Left renal pelvis (tissue), 4 donors: ENCODE measurements around the gene TRAF4. TPM values are rescaled to one million over a fixed set of nuclear protein-coding genes. Genes with fewer than 3 reads are reported as not detected.

Experiments used
- DNase-seq, 4 donors: peaks; one replicate each; pipeline ENCODE4 v3.0.0-alpha.2; 2013; ENCODE audit warnings: low read depth in 4 of 4, low spot score in 3 of 4
- polyA plus RNA-seq, 4 donors: library from polyadenylated mRNA; unstranded; fragments of 120-200 nt; gene quantifications; one replicate each; pipeline ENCODE4 v1.2.1, GENCODE V29; 2013; ENCODE audit not compliant: insufficient read length in 4 of 4

TRAF4 gene
- polyA plus RNA-seq, 4 donors = 72.1 to 163 (median 109) TPM

- no peak for DNase-seq
Measured at GRCh38 chr17:28747051-28747691, 3.4 kb downstream of the TRAF4 start.

GRCh38 chr17:28747801-28748750 is 4.3 kb downstream of the TRAF4 start:
- DNase-seq = no peak

DNA sequence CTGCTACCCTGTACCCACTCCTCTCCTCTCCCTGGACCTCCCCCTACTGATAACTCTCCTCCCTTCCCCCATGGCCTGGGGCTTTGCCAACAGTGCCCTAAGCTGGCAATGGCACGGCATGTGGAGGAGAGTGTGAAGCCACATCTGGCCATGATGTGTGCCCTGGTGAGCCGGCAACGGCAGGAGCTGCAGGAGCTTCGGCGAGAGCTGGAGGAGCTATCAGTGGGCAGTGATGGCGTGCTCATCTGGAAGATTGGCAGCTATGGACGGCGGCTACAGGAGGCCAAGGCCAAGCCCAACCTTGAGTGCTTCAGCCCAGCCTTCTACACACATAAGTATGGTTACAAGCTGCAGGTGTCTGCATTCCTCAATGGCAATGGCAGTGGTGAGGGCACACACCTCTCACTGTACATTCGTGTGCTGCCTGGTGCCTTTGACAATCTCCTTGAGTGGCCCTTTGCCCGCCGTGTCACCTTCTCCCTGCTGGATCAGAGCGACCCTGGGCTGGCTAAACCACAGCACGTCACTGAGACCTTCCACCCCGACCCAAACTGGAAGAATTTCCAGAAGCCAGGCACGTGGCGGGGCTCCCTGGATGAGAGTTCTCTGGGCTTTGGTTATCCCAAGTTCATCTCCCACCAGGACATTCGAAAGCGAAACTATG is 5.2 kb downstream of the TRAF4 start:
- DNase-seq = no peak

GRCh38 chr17:28749516-28750177 is 5.8 kb downstream of the TRAF4 start:
- no peak for DNase-seq

GRCh38 chr17:28750178-28751047 is 6.6 kb downstream of the TRAF4 start:
- peak in 2 of 4 donors; percentile 79 to 83 for DNase-seq

DNA sequence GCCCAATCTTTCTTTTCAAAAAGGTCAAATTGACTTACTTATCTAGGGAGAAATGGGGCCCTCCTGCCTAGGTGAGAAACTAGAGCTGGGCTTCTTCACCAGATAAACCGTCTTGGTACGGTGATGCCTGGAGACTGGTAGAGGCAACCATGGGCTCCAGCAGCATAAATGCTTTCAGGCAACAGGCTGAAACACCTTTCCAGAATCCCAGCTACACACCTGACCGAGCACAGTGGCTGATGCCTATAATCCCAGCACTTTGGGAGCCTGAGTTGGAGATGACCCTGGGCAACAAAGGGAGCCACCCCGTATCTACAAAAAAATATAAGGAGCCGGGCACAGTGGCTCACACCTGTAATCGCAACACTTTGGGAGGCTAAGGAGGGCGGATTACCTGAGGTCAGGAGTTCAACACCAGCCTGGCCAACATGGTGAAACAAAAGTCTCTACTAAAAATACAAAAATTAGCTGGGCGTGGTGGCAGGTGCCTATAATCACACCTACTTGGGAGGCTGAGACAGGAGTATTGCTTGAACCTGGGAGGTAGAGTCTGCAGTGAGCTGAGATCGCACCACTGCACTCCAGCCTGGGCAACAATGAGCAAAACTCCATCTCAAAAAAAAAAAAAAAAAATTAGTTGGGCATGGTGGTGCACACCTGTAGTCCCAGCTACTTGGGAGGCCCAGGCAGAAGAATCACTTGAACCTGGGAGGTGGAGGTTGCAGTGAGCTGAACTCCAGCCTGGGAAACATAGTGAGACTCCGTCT is 8.0 kb downstream of the TRAF4 start:
- no peak for DNase-seq

GRCh38 chr17:28755486-28755885 is 11.7 kb downstream of the TRAF4 start:
- no peak for DNase-seq

GRCh38 chr17:28756049-28756804 is 12.4 kb downstream of the TRAF4 start:
- DNase-seq = no peak

- DNase-seq = no peak
Measured at GRCh38 chr17:28758411-28759121, 14.8 kb downstream of the TRAF4 start.

DNA sequence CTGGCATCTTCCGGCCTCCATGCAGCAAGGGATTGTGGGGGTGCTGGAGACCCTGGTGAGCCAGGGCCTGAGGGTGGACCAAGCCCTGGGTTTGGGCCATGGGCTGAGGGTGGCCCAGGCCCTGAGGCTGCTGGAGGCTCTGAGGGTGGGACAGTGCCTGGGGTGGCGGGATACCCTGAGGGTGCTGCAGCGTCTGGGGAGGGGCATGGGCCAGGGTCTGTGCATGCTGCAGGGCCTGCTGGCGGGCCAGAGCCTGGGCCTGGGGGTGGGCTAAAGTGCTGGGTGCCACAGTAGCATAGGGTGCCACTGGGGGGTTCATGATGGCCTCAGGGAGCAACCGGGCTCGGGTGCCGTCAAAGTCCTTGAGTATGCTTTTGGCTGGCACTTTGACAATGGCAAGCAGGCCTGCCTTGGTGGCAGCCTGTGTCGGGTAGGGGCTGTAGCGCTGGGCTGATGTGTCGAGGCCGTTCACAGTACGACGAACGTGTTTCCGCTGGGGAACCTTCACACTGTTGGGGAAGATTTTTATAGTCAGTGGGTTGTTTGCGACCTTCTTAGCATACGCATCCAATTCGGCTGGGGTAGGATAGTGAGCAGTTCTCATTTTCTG is 15.6 kb downstream of the TRAF4 start:
- no peak for DNase-seq

DNA sequence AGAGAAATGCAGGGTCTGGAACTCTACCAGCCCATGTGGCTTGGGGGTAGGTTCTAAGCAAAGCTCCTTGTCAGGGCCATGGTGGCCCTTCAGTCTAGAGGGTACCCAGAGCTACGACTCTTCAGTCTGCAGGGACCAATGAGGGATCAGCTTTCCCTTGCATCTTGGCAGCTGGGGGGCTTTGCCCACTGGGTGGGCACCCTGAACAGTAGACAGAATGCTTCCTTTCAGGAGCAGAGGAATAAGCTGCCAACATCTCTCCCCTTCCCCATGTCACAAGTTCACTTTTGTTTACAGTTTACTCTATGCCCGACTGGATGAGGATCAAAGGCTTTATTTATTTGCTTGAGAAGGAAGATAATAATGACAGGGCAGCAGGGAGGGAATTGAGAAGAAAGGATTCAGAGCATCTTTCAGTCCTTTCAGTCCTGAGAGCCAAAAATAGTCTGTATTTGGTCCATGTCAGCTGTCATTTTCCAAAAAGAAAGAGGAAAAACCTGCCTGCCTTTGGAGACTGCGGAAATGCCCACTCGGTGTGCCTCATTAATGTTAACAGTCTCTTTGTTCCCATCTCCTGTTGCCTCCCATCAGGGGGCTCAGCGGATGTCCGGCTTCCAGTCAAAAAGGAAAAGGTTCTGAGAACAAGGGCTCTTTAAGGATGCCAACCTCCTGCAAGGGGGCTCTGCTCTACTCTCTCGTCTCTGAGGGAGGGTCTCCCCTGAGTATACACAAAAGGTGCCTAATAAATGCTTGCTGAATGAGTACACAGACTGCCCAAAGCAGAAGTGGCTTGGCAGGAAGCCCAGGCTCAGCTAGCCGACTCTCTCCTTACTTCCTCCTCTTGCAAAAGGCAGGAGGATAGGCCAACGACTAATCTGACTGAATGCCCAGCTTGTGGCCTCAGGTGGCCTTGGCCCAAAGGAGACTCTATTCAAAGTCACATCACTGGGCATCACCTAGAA is 17.1 kb downstream of the TRAF4 start:
- DNase-seq = no peak

DNA sequence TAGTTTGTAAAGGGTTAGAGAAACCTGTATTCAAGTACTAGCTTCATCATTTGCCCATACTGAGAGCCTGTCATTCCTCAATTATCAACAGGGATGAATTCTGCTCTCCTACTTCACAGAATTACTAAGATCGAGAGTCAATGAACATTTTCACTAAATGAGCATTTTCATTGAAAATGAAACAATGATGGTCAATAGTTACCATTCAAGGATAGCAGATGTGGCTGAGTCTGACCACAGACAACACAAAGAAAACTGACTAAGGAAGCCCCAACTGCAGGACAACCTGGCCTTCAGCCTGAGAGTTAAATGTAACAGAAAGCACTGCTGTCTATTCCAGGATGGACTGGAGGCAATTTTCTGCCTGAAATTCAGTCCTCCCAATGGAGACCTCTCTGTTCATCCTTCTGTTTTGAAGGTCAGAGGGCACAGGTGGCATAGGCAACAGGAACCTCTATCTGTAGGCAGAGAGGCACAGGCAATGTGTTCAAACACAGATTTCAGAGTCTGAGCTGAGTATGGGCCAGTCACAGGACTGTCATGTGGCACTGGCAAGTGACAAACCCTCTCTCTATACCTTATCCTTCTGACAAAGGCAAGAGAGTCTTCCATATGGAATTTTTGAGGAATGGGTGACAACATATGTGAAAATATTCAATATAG is 19.5 kb downstream of the TRAF4 start:
- DNase-seq = no peak

- peak in 1 of 4 donors; percentile 29 for DNase-seq
Measured at GRCh38 chr17:28763804-28764266, 20.0 kb downstream of the TRAF4 start.

DNA sequence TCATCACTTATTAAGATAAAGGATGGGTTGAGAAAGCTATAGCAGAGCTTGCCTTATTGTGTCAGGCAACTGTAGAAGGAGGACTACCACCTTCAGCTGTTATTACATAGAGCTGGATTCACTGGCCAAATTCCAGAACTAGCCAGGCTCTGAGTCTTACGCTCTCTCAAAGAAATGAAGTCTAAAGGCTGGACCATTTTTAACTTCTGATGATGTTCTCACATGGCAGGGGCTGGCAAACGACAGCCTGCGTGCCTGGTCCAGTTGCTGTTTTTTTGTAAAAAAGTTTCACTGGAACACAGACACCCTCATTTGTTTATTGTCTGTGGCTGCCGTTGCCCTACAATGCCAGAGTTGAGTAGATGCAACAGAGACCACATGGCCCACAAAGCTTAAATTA is 21.2 kb downstream of the TRAF4 start:
- no peak for DNase-seq

DNA sequence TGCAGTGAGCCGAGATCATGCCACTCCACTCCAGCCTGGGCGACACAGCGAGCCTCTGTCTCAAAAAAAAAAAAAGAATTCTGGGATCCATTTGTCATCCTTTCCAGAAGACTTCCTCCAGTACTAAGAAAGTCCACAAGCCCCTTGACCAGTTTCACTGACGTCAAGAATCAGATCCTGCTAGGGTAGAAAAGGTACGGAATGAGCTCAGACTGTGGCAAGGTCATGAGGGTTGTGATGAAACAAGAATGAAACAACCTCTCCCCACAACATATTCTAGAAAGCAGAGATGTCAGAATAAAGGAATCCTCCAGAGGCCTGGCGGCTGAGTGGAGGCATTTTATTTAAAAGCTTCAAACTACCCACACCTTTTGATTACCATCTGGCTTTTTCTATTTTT is 29.9 kb downstream of the TRAF4 start:
- DNase-seq = no peak

GRCh38 chr17:28774206-28774605 is 30.4 kb downstream of the TRAF4 start:
- DNase-seq = no peak
